22Rv1 (cell line): ENCODE data around the gene SLC35E2B.

ENCODE experiments used
- CTCF ChIP-seq: fragments of 450-650 bp; IDR thresholded peaks from 2 replicates; pipeline ENCODE4 v1.5.1; 2017; ENCODE audit warnings: mild to moderate bottlenecking
- ZFX ChIP-seq: fragments of 450-650 bp; IDR thresholded peaks from 2 replicates; pipeline ENCODE4 v1.6.1; 2017; ENCODE audit warnings: antibody characterized with exemption, borderline replicate concordance

GRCh38 chr1:1730870-1731269 is 38.3 kb upstream of the SLC35E2B start:
- TF ChIP-seq CTCF (no peak), ZFX (no peak)
